Measurements from ENCODE around the gene ENTREP1.

ENTREP1 gene

GRCh38 chr9:69326261-69326660 is 1.2 kb downstream of the ENTREP1 start (continued):
- no peak for TF ChIP-seq ZFP30 (CRISPR knock-in tag; IDR thresholded peaks at IDR 0.05)
- no peak for TF ChIP-seq BACH2 (CRISPR knock-in tag; IDR thresholded peaks at IDR 0.05; ENCODE audit: borderline replicate concordance)
- TF ChIP-seq ZNF8 (CRISPR knock-in tag; IDR thresholded peaks at IDR 0.05) = no peak
- no peak for TF ChIP-seq ISL1 (CRISPR knock-in tag; IDR thresholded peaks at IDR 0.05)
- TF ChIP-seq CREB5 (CRISPR knock-in tag; IDR thresholded peaks at IDR 0.05; ENCODE audit: low read depth) = no peak

- TF ChIP-seq ISL1 (CRISPR knock-in tag; IDR thresholded peaks at IDR 0.05) (no peak), SNAI2 (CRISPR knock-in tag; IDR thresholded peaks at IDR 0.05) (no peak), ZNF70 (CRISPR knock-in tag; IDR thresholded peaks at IDR 0.05) (no peak), TCF4 (CRISPR knock-in tag; IDR thresholded peaks at IDR 0.05; ENCODE audit: borderline replicate concordance) (no peak), POU6F1 (CRISPR knock-in tag; IDR thresholded peaks at IDR 0.05; ENCODE audit: borderline replicate concordance, low read depth) (no peak), ZFP30 (CRISPR knock-in tag; IDR thresholded peaks at IDR 0.05) (no peak), ESRRG (CRISPR knock-in tag; IDR thresholded peaks at IDR 0.05) (no peak), TSHZ2 (CRISPR knock-in tag; IDR thresholded peaks at IDR 0.05) (no peak), TOX (CRISPR knock-in tag; IDR thresholded peaks at IDR 0.05; ENCODE audit: borderline replicate concordance) (no peak), ZFP3 (CRISPR knock-in tag; IDR thresholded peaks at IDR 0.05) (no peak), ZNF565 (CRISPR knock-in tag; conservative IDR thresholded peaks at IDR 0.05; ENCODE audit: low read depth) (no peak)
- TF ChIP-seq, protein P1, sequence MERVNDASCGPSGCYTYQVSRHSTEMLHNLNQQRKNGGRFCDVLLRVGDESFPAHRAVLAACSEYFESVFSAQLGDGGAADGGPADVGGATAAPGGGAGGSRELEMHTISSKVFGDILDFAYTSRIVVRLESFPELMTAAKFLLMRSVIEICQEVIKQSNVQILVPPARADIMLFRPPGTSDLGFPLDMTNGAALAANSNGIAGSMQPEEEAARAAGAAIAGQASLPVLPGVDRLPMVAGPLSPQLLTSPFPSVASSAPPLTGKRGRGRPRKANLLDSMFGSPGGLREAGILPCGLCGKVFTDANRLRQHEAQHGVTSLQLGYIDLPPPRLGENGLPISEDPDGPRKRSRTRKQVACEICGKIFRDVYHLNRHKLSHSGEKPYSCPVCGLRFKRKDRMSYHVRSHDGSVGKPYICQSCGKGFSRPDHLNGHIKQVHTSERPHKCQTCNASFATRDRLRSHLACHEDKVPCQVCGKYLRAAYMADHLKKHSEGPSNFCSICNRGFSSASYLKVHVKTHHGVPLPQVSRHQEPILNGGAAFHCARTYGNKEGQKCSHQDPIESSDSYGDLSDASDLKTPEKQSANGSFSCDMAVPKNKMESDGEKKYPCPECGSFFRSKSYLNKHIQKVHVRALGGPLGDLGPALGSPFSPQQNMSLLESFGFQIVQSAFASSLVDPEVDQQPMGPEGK (CRISPR knock-in tag; IDR thresholded peaks at IDR 0.05; ENCODE audit: borderline replicate concordance) = no peak
- ATAC-seq = no peak
Observed at GRCh38 chr9:69330580-69330979, 5.6 kb downstream of the ENTREP1 start.

- ATAC-seq = no peak
- no peak for TF ChIP-seq PPARA (CRISPR knock-in tag; IDR thresholded peaks at IDR 0.05; ENCODE audit: borderline replicate concordance)
- TF ChIP-seq ISL1 (CRISPR knock-in tag; IDR thresholded peaks at IDR 0.05) = no peak
- TF ChIP-seq OSR1 (CRISPR knock-in tag; IDR thresholded peaks at IDR 0.05) = no peak
- TF ChIP-seq CSDC2 (CRISPR knock-in tag; IDR thresholded peaks at IDR 0.05) = no peak
- no peak for TF ChIP-seq ZFP3 (CRISPR knock-in tag; IDR thresholded peaks at IDR 0.05)
- no peak for TF ChIP-seq ARNTL (CRISPR knock-in tag; IDR thresholded peaks at IDR 0.05; ENCODE audit: borderline replicate concordance, low read depth)
- TF ChIP-seq ZC3H10 (CRISPR knock-in tag; IDR thresholded peaks at IDR 0.05) = no peak
- TF ChIP-seq GLIS3 (CRISPR knock-in tag; IDR thresholded peaks at IDR 0.05) = no peak
- no peak for TF ChIP-seq SNAI2 (CRISPR knock-in tag; IDR thresholded peaks at IDR 0.05)
- no peak for TF ChIP-seq TSHZ2 (CRISPR knock-in tag; IDR thresholded peaks at IDR 0.05)
- TF ChIP-seq RARB (CRISPR knock-in tag; IDR thresholded peaks at IDR 0.05) = no peak
- no peak for TF ChIP-seq ZNF70 (CRISPR knock-in tag; IDR thresholded peaks at IDR 0.05)
- no peak for TF ChIP-seq ZNF8 (CRISPR knock-in tag; IDR thresholded peaks at IDR 0.05)
- TF ChIP-seq CREB5 (CRISPR knock-in tag; IDR thresholded peaks at IDR 0.05; ENCODE audit: low read depth) = no peak
Observed at GRCh38 chr9:69331444-69331843, 6.4 kb downstream of the ENTREP1 start.
